Activated T-cell treated with anti-CD3 and anti-CD28 coated beads, Interleukin-2, amount 50 U/mL, for 48 hours (primary cell): Measurements from ENCODE around the gene EPB41L4A.
"Not testable (repeated sequence)": the region's sequence is repeated elsewhere in the genome, so short reads cannot be mapped to it uniquely, and the experiment has no call there.

ENCODE experiments used
- DNase-seq, 2 experiments: peaks; one replicate each; pipeline ENCODE4 v3.0.0-alpha.2; 2020

Gene EPB41L4A

DNA sequence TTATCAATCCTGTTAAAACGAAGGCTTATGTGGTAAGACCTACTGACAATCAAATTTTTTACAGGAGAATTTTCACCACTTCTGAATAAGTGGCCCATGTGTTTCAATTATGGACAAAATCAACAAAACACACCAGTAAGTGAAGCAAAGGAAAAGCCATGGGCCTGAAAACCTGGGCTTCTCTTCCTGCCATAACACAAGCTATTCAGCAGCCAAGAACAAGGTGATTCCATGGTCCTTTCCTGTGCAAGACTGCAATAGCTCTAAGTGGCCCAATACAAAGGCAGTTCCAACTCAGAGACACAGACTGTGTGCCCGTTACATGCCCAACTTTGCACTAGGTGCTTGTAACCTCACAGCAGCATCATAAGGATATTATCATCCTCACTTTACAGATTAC, 168.5 kb downstream of the EPB41L4A start:
- DNase-seq: no peak

DNA sequence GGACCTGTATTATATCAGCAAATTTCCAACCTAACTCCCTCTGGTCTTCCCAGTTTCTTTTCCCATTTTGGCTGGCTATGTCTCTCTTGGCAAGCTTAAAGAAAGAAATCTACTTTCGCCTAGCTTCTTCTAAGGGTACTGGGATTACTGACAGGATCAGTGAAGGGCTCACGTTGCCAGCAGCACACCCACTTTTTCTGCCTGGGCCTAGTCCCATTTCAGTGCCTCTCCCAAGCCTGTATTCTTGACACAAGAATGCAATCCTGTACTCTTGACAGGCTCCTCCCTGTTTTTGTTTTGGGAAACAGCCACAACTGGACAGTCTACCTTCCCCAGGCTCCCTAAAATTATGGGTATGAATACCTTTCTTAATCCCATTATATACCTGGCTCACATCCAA, 170.5 kb downstream of the EPB41L4A start:
- DNase-seq: no peak

DNA sequence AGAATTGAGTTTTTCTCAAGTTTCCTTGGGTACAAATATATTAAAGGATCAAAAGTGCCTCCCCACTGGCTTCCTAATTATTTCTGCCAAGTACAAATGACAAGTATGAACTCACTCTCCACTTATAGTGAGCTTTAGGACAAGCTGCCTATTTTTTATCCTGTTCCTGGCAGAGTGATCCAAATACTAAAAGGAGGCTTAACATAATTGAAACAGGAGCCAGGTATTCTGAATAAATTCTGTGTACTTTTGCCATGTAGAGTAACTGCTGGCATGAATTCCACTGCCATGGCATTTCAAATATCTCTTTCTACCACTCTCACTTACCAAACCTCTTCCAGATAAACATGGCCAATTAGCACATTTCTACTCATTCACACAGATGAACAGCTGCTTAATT, 171.1 kb downstream of the EPB41L4A start:
- no peak for DNase-seq

DNA sequence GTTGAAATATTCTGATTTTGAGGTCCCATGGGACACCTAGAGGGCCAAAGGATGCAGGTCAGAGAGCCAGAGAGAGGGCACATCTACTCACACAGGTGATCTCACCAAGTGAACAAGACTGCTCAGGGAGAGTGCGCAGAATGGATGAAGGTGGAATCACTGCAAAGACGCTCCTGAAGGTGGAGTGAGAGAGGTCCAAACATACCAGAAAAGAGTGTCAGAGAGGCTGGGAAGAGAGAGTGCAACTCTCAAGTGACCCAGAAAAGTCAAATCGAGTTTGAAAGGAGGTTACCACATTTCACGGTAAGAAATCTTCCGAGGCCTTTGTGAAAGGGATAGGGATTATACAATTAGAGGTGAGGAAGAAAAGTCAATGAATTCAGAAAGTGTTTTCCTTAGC, 173.4 kb downstream of the EPB41L4A start:
- no peak for DNase-seq

DNA sequence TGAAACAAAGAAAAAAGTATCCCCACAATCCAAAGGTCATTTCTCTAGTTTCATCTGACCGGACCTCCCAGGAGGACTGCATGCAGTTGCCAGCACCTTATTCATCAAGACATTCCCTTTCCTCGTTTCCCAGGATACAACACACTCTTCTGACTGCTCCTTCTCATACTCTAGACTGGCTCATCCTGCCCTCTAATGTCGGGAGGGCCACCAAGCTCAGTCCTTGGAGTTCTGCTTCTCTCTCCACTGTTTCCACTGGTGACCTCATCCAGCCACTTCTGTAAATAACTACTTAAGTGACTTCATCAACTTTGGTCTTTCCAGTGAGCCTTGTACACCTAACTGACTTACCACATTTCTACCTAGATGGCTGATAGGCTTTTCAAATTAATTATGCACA, 179.1 kb downstream of the EPB41L4A start:
- no peak for DNase-seq

DNA sequence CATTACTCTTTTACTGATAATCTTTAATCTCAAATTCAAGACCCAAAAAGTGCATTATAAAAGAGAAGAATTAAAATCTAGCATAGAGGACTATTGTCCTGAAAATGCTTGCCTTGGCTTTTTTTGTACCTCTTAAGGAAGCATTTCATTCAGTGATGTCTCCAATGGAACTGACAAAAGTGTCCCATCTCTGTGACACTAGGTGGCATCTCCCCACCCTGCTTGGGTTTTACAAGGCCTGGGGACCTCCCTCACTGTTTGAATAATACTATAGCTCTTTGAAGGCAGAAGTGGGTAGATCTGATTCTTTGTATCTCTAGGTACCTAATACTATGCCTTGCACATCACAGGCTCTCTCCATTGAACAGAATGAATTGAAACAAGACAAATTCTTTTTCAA, 180.6 kb downstream of the EPB41L4A start:
- no peak for DNase-seq

GRCh38 chr5:112237456-112237855, 181.6 kb downstream of the EPB41L4A start:
- DNase-seq: no peak

- DNase-seq: no peak
These were observed 185.1 kb downstream of the EPB41L4A start for GRCh38 chr5:112234000-112234399.

DNA sequence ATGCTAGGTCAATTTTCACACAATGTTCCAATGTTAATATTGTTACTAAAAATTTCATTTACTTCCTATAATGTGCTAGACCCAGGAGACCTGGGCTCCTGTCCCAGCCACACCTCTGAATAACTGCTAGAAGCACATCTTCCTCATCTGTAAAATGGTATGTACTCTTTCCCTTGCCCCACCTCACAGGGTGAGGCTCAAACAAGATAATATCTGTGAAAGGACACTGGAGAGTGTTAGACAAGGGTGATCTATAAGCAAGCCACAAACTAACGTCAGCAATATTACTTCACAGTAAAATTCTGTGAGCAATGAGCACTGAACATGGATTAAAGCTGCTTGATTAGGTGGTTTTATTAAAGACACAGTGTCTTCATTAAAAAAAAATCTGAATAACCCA, 186.4 kb downstream of the EPB41L4A start:
- DNase-seq: no peak

DNA sequence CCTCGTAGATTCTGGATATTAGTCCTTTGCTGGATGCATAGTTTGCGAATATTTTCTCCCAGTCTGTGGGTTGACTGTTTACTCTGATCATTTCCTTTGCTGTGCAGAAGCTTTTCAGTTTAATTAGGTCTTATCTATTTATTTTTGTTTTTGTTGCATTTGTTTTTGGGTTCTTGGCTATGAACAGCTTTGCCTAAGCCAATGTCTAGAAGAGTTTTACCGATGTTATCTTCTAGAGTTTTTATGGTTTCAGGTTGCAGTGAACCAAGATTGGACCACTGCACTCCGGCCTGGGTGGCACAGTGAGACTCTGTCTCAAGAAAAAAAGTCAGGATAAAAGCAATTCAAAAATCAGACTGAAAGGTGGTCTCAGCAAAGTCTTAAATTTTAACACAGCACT, 188.5 kb downstream of the EPB41L4A start:
- DNase-seq: no peak

GRCh38 chr5:112228667-112229066, 190.4 kb downstream of the EPB41L4A start:
- DNase-seq: no peak

- no peak for DNase-seq
These were observed 191.0 kb downstream of the EPB41L4A start for GRCh38 chr5:112227911-112228631.

GRCh38 chr5:112226215-112226614, 192.9 kb downstream of the EPB41L4A start:
- no peak for DNase-seq

DNA sequence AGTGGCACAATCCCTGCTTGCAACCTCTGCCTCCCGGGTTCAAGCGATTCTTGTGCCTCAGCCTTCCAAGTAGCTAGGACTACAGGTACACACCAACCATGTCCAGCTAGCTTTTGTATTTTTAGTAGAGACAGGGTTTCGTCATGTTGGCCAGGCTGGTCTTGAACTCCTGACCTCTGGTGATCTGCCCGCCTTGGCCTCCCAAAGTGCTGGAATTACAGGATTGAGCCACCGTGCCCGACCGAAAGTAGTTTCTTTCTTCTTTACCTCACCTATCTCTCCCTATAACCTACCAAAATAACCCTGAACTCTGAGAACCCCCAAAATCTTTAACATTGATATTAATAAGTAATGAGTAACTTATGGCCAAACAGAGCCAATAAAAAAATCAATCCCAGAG, 196.1 kb downstream of the EPB41L4A start:
- DNase-seq: not testable (repeated sequence)

DNA sequence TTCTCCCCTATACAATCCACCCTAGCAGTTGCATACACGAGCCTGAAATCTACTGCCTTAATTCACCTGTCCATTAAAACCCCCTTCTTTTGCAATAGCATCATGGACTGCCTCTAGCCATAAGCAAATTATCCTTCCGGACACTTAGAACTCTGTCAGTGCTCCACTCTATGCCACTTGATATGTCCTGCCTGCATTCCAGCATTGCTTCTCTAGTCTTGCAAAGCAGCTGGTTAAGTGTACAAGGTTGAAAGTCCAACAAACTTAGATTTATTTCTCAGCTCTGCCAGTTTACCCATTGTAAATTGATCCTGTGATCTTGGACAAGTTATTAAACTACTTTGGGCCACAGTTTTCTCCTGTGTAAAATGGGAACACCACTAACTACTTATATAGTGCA, 197.9 kb downstream of the EPB41L4A start:
- no peak for DNase-seq

GRCh38 chr5:112219000-112219399, 200.1 kb downstream of the EPB41L4A start:
- no peak for DNase-seq

DNA sequence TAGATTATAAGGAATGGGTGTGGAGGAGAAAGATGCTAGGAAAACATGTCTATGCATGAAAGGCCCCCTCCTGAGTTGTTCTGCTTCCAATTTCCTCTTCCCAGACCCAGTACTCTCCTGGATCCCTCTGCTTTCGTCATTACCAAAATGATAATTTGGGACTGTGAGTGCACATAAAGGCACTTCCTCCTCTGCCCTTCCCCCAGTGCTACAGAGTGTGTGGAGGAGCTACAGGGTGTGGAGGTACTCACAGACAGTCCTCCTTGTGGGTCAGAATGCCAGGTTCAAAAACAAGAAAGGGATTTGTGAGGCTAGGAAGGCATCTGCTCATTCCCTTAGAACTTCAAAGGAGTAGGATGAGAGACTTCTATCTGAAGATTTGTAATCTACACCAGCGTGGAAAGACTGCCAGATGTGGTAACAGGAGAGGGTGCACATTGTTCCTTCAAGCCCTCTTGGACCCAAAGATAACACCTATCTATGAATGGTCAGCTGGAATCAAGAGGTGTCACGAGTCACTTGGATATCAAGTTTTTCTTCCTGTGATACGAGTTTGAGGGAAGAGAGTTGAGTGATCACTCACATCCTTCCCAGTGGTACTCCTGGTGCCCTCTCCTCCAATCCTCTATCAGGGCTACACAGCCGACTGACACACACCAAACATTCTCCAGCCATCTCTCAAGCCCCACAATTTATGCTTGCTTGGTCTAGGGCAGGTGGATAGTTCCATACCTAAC, 201.1 kb downstream of the EPB41L4A start:
- no peak for DNase-seq

DNA sequence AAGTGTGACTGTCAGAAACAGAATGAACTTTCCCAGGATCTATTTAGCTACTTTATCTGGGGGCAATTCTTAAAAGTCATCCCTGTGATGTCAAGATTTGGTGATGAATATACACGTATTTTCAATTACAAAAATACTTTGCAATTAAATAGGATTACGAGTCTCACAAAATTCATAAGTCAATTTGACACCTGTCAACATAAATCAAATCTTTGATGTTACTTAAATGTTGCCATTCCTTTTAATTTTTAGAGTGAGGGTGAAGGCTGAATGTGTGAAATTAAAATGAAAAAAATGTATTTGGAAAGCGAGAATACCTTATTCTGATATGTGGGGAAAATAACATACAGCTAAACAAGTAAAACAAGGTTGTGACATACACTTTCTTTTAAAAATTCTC, 202.9 kb downstream of the EPB41L4A start:
- DNase-seq: no peak

DNA sequence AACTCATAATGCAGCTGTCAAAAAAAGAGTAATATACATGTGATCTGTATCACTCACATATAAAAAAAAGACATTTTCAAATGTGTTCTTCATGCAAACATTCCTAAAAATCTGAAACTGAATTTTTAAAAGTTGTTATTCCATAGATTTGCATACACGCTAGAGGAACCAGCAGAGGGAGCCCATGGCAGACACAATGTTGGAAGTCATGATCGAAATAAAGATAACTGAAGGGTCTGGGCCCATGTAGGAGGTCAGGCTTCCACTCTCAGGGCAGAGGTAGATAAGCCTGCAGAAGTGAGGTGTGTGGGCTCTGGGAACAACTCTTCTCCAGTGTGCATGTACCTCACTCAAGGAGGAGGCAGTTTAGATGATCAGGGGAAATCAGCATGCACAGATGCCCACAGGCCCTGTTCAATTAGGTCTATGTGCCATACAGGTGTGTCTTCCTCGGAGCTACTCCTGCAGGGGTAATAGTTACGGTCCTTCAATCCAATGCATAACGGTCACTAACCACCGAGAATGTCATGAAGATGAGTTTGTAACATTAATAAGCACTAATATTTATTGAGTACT, 208.6 kb downstream of the EPB41L4A start:
- DNase-seq: no peak

DNA sequence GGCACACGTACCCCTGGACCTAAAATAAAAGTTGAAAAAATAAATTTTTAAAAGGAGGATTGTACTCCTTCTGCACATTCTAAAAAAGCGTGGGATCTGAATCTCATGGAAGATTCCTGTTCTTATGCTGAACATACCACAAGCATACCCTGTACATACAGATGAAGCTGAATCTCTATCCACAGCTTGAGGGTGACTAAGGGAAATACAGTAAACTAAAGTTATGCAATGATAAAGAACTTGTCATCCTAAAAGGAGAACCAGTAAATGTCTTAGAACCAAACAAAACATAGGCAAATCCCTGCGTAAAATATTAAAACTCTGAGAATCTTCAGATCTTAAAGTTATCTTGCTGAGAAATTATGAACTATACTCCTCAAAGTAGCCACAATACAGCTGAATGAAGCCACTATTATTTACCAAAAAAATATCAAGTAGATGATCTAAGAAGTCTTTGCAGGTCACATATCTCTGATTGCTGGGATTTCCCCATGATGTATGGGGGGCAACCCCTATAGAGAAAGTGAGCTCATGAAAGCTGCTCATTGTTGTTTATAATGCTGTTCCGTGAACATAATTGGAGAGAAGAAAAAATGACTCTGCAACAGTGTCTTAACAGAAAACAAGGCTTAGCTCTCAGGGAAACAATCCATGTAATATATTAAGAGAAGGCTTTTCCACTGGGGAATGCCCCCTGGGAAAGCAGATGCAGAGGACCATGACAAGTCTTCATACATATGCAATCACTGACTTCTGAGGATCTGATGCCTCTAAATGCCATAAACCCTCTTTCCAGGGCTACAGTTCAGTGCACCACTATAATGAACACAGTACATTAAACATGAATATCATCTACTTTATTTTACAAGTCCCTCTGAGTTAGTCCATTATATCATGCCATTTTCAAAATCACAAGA, 210.1 kb downstream of the EPB41L4A start:
- DNase-seq: no peak

DNA sequence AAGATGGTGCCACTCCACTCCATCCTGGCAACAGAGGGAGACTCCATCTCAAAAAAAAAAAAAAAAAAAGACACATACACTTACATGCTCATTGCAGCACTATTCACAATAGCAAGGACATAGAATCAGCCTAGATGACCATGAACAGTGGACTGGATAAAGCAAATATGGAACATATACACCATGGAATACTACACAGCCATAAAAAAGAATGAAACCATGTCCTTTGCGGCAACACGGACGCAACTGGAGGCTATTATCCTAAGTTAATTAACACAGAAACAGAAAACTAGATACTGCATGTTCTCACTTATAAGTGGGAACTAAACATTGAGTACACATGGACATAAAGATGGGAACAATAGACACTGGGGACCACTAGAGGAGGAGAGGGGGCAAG, 210.9 kb downstream of the EPB41L4A start:
- not testable (repeated sequence) for DNase-seq

GRCh38 chr5:112205846-112206245, 213.2 kb downstream of the EPB41L4A start:
- DNase-seq: no peak

DNA sequence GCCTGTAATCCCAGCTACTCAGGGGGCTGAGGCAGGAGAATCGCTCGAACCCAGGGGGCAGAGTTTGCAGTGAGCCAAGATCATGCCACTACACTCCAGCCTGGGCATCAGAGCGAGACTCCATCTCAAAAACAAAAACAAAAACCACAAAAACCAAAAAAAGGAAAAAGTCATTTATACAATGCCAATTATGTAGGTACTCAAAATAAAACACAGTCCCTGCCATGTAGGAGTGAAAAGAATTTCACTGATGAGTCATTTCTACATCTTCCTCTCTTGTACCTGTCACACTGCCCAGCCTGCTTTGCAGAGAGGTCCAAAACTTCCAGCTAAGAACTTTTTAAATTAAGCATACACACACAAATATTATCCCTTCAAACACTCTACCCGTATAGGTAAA, 215.8 kb downstream of the EPB41L4A start:
- no peak for DNase-seq
